Endothelial cell of umbilical vein (primary cell): ENCODE results near the gene F8A2. TPM values are rescaled to one million over a fixed set of nuclear protein-coding genes. Genes with fewer than 3 reads are reported as not detected.
"Not testable (repeated sequence)": the region's sequence is repeated elsewhere in the genome, so short reads cannot be mapped to it uniquely, and the experiment has no call there.

Experiments
- BruUV-seq: library from RNA; stranded (reverse); fragments of 400-500 nt; replicated peaks from 2 replicates; lab custom pipeline; 2021; lab: Mats Ljungman, UMichigan
- CTCF ChIA-PET: fragments of 300-600, 350-600 bp; sonication (Branson Sonifier 250); formaldehyde crosslinking; loops from one replicate; lab custom pipeline; 2021; ENCODE audit warnings: antibody characterized with exemption, inconsistent platforms; lab: Charles Lee
- POLR2A ChIA-PET: fragments of 300-600, 350-600 bp; sonication (Branson Sonifier 250); formaldehyde crosslinking; loops from one replicate; lab custom pipeline; 2021; ENCODE audit warnings: antibody characterized with exemption, inconsistent platforms; lab: Charles Lee
- DNase-seq: peaks from one replicate; pipeline ENCODE4 v3.0.0-alpha.2; 2011; ENCODE audit warnings: low read depth, low spot score
- FAIRE-seq: peaks from 2 replicates; lab custom pipeline; 2011; peaks lifted over from hg19 to GRCh38; lab: Jason Lieb, UNC
- H2AFZ ChIP-seq: 2 replicates; pipeline ENCODE4 v1.6.0; 2012; ENCODE audit warnings: low read depth, low read length, control low read depth, inconsistent platforms
- H3K27ac ChIP-seq: 2 replicates; pipeline ENCODE4 v1.5.1; 2011; ENCODE audit warnings: low read depth, mild to moderate bottlenecking, control low read depth, low read length, moderate library complexity; ENCODE audit not compliant: insufficient read depth
- H3K27me3 ChIP-seq, 2 experiments: 2 replicates each; pipeline versions ENCODE4 v1.6.0 to v1.6.1; 2011; ENCODE audit warnings: low read length in 2 of 2, mixed read lengths in 1 of 2; ENCODE audit not compliant: control insufficient read depth in 2 of 2, insufficient read depth in 2 of 2
- H3K36me3 ChIP-seq, 2 experiments: 2 replicates in 1 of 2; 3 replicates in 1 of 2; pipeline ENCODE4 v1.5.1; 2011; ENCODE audit warnings: low read length in 2 of 2, mild to moderate bottlenecking in 1 of 2, moderate library complexity in 1 of 2; ENCODE audit not compliant: control insufficient read depth in 2 of 2, insufficient read depth in 2 of 2; ENCODE audit errors: extremely low read depth in 1 of 2
- H3K4me1 ChIP-seq: 3 replicates; pipeline ENCODE4 v1.5.1; 2011; ENCODE audit warnings: mild to moderate bottlenecking, low read length; ENCODE audit not compliant: control insufficient read depth, insufficient read depth; ENCODE audit errors: extremely low read depth
- H3K4me2 ChIP-seq: 2 replicates; pipeline ENCODE4 v1.6.1; 2011; ENCODE audit warnings: low read length, control low read depth, mixed read lengths; ENCODE audit not compliant: insufficient read depth
- H3K4me3 ChIP-seq, 3 experiments: fragments of 200-600 bp in 1 of 3; sonication (generic), shearing (Covaris generic) in 1 of 3; replicated peaks in 1 of 3; 2 replicates each; pipeline ENCODE4 v1.5.1; 2011 to 2016; ENCODE audit warnings: control low read depth in 3 of 3, low read length in 3 of 3, mild to moderate bottlenecking in 2 of 3, inconsistent platforms in 1 of 3, low read depth in 1 of 3, moderate library complexity in 1 of 3; ENCODE audit not compliant: insufficient read depth in 1 of 3
- H3K79me2 ChIP-seq: 2 replicates; pipeline ENCODE4 v1.6.0; 2012; ENCODE audit warnings: low read length, inconsistent platforms; ENCODE audit not compliant: control insufficient read depth, insufficient read depth
- H3K9ac ChIP-seq: replicated peaks from 2 replicates; pipeline ENCODE3; 2011; ENCODE audit warnings: low read length, control low read depth; ENCODE audit not compliant: insufficient read depth; ENCODE audit errors: extremely low read depth
- H3K9me1 ChIP-seq: replicated peaks from 3 replicates; pipeline ENCODE4 v1.6.0; 2011; ENCODE audit warnings: mild to moderate bottlenecking, low read length; ENCODE audit not compliant: control insufficient read depth, insufficient read depth; ENCODE audit errors: extremely low read depth
- H3K9me3 ChIP-seq: replicated peaks from 2 replicates; pipeline ENCODE4 v1.5.1; 2012; ENCODE audit warnings: low read length, inconsistent platforms; ENCODE audit not compliant: control insufficient read depth, insufficient read depth
- H4K20me1 ChIP-seq: replicated peaks from 2 replicates; pipeline ENCODE3; 2011; ENCODE audit warnings: mild to moderate bottlenecking, low read length; ENCODE audit not compliant: control insufficient read depth, insufficient read depth; ENCODE audit errors: extremely low read depth
- dilution Hi-C: fragments of 300-500 bp; cut with MboI; formaldehyde crosslinking; loops from one replicate; pipeline ENCODE4 v1.15.0; 2019; ENCODE audit warnings: low sequenced_read_pairs; ENCODE audit not compliant: extremely low pct_ligation_motif_present
- intact Hi-C: fragments of 100-400 bp; cut with micrococcal nuclease; formaldehyde crosslinking; loops from one replicate; pipeline ENCODE4 v1.10.0; 2022
- polyA plus RNA-seq, 4 experiments: library from polyadenylated mRNA; depleted of rRNA in 3 of 4; stranded (reverse) in 3 of 4; unstranded in 1 of 4; fragments of >200 nt; gene quantifications; 2 replicates each; pipeline versions ENCODE4 v1.2.1 to v1.2.3, GENCODE V29; 2011 to 2012; ENCODE audit warnings: missing spikeins in 1 of 4
- total RNA-seq: library from RNA; stranded (reverse); gene quantifications from 2 replicates; pipeline ENCODE4 v1.2.3, GENCODE V29; 2021

Gene F8A2
- total and polyA plus RNA-seq, 2 donors (not counting 3 experiments of a cell fraction or from before 2014, with no cell fraction given), result not detected

DNA sequence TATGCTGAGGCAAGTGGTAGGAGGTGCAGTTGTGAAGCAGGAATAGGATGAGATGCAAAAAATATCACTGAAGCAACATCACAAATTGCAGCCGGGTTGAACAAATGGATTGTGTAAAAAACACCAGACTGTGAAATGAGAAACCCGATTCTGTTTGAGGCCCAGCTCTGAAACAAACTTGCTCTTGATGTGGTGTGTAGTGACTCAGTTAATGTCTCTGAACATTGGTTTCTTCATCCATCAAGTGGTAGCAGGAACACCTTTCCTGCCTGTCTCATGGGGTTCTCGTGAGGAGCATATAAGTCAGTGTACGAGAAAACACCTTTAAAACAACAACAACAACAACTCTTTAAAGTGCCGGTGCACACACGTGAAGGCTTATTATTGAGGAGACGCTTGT, 18.2 kb upstream of the F8A2 start:
- H3K79me2 ChIP-seq, H3K27me3 ChIP-seq, dilution Hi-C loops, intact Hi-C loops, H3K4me2 ChIP-seq, BruUV-seq, FAIRE-seq, H4K20me1 ChIP-seq, DNase-seq, H3K9me1 ChIP-seq, CTCF ChIA-PET, H3K4me1 ChIP-seq, H3K9ac ChIP-seq, H3K27ac ChIP-seq, H3K36me3 ChIP-seq, H2AFZ ChIP-seq, POLR2A ChIA-PET, H3K9me3 ChIP-seq, H3K4me3 ChIP-seq: not testable (repeated sequence)

DNA sequence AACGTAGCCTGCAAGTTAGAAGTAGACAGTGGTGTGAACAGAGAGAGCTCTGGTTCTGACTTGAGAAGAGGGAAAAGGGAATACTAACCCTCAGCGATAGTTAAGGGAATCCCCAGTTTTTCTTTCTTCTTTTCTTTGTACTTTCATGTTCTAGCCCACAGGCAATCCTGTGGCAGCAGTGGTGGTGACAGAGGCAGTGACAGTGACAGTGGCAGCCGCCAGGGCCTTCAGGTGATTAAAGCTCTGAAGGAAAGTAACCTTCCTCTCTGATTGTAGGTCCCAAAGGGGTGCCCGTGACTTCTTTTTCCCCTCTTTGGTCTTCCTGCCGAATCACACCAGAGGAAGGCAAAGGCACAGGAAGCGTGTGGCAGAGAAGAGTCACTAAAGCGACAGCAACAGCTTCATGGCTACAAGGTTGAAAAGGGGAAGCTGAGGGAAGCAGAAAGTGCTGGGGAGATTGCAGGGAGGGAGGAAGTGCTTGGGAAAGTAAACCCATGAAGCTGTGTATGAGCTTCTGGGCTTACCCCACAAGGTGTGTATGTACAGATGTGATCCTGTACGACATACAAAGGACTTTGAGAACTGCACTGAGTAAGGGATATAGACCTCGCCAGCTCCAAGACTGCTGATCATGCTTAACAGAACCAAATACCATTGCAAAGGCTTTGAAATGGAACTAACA, 8.0 kb upstream of the F8A2 start:
- H3K36me3 ChIP-seq, dilution Hi-C loops, H3K9ac ChIP-seq, BruUV-seq, H3K4me2 ChIP-seq, H3K4me3 ChIP-seq, DNase-seq, H3K9me1 ChIP-seq, H3K27me3 ChIP-seq, intact Hi-C loops, H3K9me3 ChIP-seq, CTCF ChIA-PET, H2AFZ ChIP-seq, H3K4me1 ChIP-seq, H3K79me2 ChIP-seq, POLR2A ChIA-PET, H4K20me1 ChIP-seq, FAIRE-seq, H3K27ac ChIP-seq: not testable (repeated sequence)

DNA sequence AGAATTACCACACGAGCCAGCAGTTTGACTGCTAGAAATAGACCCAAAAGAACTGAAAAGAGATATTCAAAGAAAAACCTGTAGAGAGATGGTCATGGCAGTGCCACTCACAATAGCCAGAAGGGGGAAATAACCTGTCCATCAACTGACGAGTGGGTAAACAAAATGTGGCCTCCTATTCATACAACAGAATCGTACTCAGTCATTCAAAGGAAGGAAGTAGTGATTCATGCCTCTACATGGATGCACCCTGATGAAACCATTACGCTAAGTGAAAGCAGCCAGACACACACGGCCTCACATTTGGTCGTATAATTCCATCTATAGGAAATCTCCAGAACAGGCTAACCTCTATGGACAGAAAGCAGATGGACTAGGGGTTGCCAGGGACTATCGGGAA, 2.1 kb upstream of the F8A2 start:
- H3K4me1 ChIP-seq, H4K20me1 ChIP-seq, intact Hi-C loops, H3K27me3 ChIP-seq, H3K79me2 ChIP-seq, H2AFZ ChIP-seq, H3K36me3 ChIP-seq, H3K27ac ChIP-seq, H3K9ac ChIP-seq, FAIRE-seq, H3K9me1 ChIP-seq, CTCF ChIA-PET, H3K9me3 ChIP-seq, POLR2A ChIA-PET, H3K4me2 ChIP-seq, H3K4me3 ChIP-seq, dilution Hi-C loops, DNase-seq, BruUV-seq: not testable (repeated sequence)

DNA sequence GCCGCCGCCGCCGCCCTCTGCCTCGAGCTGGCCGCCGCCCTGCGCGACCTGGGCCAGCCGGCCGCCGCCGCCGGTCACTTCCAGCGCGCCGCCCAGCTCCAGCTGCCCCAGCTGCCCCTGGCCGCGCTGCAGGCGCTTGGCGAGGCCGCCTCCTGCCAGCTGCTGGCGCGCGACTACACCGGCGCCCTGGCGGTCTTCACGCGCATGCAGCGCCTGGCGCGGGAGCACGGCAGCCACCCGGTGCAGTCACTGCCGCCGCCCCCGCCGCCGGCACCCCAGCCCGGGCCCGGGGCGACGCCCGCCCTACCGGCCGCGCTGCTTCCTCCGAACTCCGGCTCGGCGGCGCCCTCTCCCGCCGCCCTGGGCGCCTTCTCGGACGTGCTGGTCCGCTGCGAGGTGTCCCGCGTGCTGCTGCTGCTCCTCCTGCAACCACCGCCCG, 653 bp downstream of the F8A2 start:
- POLR2A ChIA-PET, DNase-seq, FAIRE-seq, H3K36me3 ChIP-seq, H3K4me3 ChIP-seq, H4K20me1 ChIP-seq, H3K9me1 ChIP-seq, BruUV-seq, CTCF ChIA-PET, H3K79me2 ChIP-seq, H3K27me3 ChIP-seq, H3K9me3 ChIP-seq, H3K4me2 ChIP-seq, H3K27ac ChIP-seq, H2AFZ ChIP-seq, dilution Hi-C loops, intact Hi-C loops, H3K9ac ChIP-seq, H3K4me1 ChIP-seq: not testable (repeated sequence)
